Right lobe of liver (tissue), 6 donors: Measurements from ENCODE around the gene TK1. TPM values are rescaled to one million over a fixed set of nuclear protein-coding genes. Genes with fewer than 3 reads are reported as not detected.
"Not testable (repeated sequence)": the region's sequence is repeated elsewhere in the genome, so short reads cannot be mapped to it uniquely, and the experiment has no call there.

Experiments
- ATAC-seq, 4 donors: fragments of 200-7000 bp; cut with Tn5 transposase; one replicate each; pipeline ENCODE4 v1.9.1; 2020; ENCODE audit warnings: mild to moderate bottlenecking in 4 of 4, moderate library complexity in 4 of 4
- DNase-seq, 3 donors: peaks; one replicate each; pipeline ENCODE4 v3.0.0-alpha.2; 2020
- H3K27ac ChIP-seq, 3 donors: fragments of 200-600 bp; one replicate each; pipeline ENCODE4 v1.8.0; 2022
- H3K27me3 ChIP-seq, 2 donors: fragments of 200-600 bp; one replicate each; pipeline ENCODE4 v1.8.0; 2022
- H3K36me3 ChIP-seq, 4 donors: fragments of 200-600 bp; sonication (generic) in 1 of 4; one replicate each; pipeline versions ENCODE4 v1.5.1 to v1.8.0; 2017 to 2022; ENCODE audit warnings: control low read depth in 1 of 4
- H3K4me1 ChIP-seq, 4 donors: fragments of 200-600 bp; sonication (generic) in 1 of 4; one replicate each; pipeline versions ENCODE4 v1.5.1 to v1.8.0; 2017 to 2022; ENCODE audit warnings: control low read depth in 1 of 4
- H3K4me3 ChIP-seq, 3 donors: fragments of 200-600 bp; one replicate each; pipeline ENCODE4 v1.8.0; 2022
- H3K9me3 ChIP-seq, 4 donors: fragments of 200-600 bp; sonication (generic) in 1 of 4; one replicate each; pipeline versions ENCODE4 v1.5.1 to v1.8.0; 2017 to 2022; ENCODE audit warnings: control low read depth in 1 of 4
- POLR2A ChIP-seq: fragments of 450-650 bp; IDR thresholded peaks from one replicate; pipeline ENCODE4 v1.6.1; 2017; ENCODE audit warnings: antibody characterized with exemption, mild to moderate bottlenecking
- WGBS: methylation state at CpG from one replicate; pipeline ENCODE4 v1.1.6; 2018; ENCODE audit warnings: low coverage, low lambda C conversion rate; ENCODE audit not compliant: insufficient coverage; ENCODE audit errors: missing lambda C conversion rate; 5-methylcytosine and 5-hydroxymethylcytosine counted together
- intact Hi-C, 2 donors: fragments of 100-400 bp; cut with DNase I; formaldehyde crosslinking; loops; one replicate each; pipeline versions ENCODE4 v1.11.2 to v1.14.1; 2022
- long read RNA-seq: library from polyadenylated mRNA; unstranded; transcript quantifications from one replicate; pipeline ENCODE4 v2.0.0, GENCODE V29; 2019
- total RNA-seq, 6 experiments: library from RNA; depleted of rRNA in 2 of 6; stranded (reverse); fragments of >200 nt in 2 of 6; fragmentation: NEBNext Ultra II Directional in 3 of 6; extraction: Animal tissue kit (Norgen Biotek cat#: 25700) in 3 of 6; gene quantifications; one replicate each; pipeline versions ENCODE4 v1.1.0 to v1.2.4, GENCODE V29; 2016 to 2023
- TF ChIP-seq, protein P1 (sequence below), 4 donors: fragments of 200-600 bp in 3 of 4; fragments of 450-650 bp in 1 of 4; IDR thresholded peaks; one replicate each; pipeline versions ENCODE4 v1.5.1 to v1.8.0; 2016 to 2022; ENCODE audit warnings: antibody characterized with exemption in 4 of 4, mild to moderate bottlenecking in 2 of 4
- donor health status: DM: no; HTN: yes; CAD: no.
- donor health status: DM: no; HTN: no; CAD: no.
- donor health status: DM: no; HTN: no; CAD: no.
- donor health status: DM: no; HTN: yes; CAD: no.
- donor health status: DM: no; HTN: yes; CAD: no.

TK1 gene, protein sequence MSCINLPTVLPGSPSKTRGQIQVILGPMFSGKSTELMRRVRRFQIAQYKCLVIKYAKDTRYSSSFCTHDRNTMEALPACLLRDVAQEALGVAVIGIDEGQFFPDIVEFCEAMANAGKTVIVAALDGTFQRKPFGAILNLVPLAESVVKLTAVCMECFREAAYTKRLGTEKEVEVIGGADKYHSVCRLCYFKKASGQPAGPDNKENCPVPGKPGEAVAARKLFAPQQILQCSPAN
- 1 to 10 TPM; 2.1 to 8.3 (median 4.7) TPM for total RNA-seq
- long read RNA-seq, result 0 reads

DNA sequence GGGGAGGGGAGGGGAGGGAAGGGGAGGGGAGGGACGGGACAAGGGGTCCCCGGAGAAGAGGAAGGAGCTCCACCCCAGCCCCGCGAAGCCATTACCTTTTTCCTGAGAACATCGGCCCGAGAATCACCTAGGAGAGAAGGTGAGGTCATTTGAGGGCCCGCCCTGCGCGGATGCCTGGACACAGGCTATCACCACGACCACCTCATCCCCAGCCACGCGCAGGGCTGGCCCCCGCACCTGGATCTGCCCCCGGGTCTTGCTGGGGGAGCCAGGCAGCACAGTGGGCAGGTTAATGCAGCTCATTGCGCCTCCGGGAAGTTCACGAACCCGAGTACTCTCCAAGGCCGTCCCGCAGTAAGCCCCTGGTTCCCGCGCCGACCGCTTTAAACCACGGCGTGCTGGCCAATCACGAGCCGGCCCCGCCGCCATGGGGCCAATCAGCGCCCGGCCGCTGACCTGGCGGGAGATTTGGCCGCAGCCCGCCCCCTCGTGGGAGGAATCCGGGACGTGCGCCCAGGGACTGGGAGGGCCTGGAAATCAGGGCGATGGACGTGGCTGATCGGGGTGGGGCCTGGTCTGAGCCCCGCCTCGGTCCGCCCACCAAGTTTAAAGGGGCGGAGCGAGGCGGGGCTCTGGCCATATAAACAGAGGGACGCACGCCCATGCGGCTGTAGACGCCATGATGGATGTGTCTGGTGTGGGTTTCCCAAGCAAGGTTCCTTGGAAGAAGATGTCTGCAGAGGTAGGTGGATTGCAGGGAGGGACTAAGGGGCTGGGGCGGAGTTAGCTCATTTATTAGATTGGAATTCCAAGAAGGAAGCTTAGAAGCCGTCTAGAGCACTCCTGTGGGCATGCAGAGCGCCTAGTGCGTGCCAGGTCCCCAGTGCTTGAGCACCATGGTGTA lies at the start of gene TK1, which contains the start of gene AFMID:
TSS of gene TK1 (minus strand) at position 361 of the 904 bp plus-strand sequence. CDS start at position 303, 58 bp downstream.
TSS of gene AFMID (plus strand) at position 671 of the 904 bp plus-strand sequence. CDS start at position 680, 9 bp downstream.
- intact Hi-C loops, result no loop called here
- peaks cover 0 to 56% (median 22%) of the 10 kb centered on the region in 4 donors for H3K4me1 ChIP-seq

DNA sequence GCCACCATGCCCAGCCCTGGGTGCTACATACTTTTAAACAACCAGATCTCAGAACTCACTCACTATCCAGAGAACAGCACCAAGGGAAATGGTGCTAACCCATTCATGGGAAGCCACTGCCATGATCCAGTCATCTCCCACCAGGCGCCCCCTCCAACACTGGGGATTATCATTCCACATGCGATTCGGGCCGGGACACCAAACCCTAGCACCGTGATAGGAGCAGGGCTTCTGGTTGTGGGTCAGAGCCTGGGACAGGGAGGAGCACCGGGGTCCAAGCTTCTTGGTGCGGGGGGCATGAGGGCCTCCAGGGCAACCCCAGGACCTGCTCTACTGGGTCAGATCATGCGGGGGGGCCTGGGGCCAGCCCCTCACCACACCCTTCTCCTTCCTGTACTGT lies 49.0 kb upstream of the TK1 start:
- DNase-seq, result no peak
- 68% methylated on average over 5 of the region's 8 CpGs for WGBS
- ATAC-seq, result no peak
- Histone ChIP-seq H3K27ac (no peak overlapping the region), H3K4me1 (no peaks in the 10 kb centered on the region), H3K27me3 (peaks cover 0 to 6% of the 10 kb centered on the region in 2 donors), H3K36me3 (no peaks in the 10 kb centered on the region), H3K9me3 (no peaks in the 10 kb centered on the region), H3K4me3 (no peak overlapping the region)
- intact Hi-C loops, result no loop called here
- no peak for TF ChIP-seq POLR2A
- TF ChIP-seq, protein P1, sequence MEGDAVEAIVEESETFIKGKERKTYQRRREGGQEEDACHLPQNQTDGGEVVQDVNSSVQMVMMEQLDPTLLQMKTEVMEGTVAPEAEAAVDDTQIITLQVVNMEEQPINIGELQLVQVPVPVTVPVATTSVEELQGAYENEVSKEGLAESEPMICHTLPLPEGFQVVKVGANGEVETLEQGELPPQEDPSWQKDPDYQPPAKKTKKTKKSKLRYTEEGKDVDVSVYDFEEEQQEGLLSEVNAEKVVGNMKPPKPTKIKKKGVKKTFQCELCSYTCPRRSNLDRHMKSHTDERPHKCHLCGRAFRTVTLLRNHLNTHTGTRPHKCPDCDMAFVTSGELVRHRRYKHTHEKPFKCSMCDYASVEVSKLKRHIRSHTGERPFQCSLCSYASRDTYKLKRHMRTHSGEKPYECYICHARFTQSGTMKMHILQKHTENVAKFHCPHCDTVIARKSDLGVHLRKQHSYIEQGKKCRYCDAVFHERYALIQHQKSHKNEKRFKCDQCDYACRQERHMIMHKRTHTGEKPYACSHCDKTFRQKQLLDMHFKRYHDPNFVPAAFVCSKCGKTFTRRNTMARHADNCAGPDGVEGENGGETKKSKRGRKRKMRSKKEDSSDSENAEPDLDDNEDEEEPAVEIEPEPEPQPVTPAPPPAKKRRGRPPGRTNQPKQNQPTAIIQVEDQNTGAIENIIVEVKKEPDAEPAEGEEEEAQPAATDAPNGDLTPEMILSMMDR (IDR thresholded peaks at IDR 0.05), result no peak

More for the DNA sequence above, at the start of gene TK1, which contains the start of gene AFMID:
- WGBS, result 4% methylated on average over 15 of the region's 57 CpGs
- Histone ChIP-seq H3K36me3 (peaks cover 0 to 13% (median 6%) of the 10 kb centered on the region in 4 donors), H3K27me3 (no peaks in the 10 kb centered on the region), H3K27ac (peak within 1 kb of the TSS; percentile 12 to 71 (median 22)), H3K4me3 (peak within 1 kb of the TSS; percentile 71 to 98 (median 72)), H3K9me3 (no peaks in the 10 kb centered on the region)
- ATAC-seq (peak; percentile 83 to 93 (median 86)), DNase-seq (peak; percentile 98 to 99 (median 99))
- peak; percentile 85 for TF ChIP-seq POLR2A
- TF ChIP-seq, protein P1 (IDR thresholded peaks at IDR 0.05), result peak; percentile 81 to 90 (median 87)

DNA sequence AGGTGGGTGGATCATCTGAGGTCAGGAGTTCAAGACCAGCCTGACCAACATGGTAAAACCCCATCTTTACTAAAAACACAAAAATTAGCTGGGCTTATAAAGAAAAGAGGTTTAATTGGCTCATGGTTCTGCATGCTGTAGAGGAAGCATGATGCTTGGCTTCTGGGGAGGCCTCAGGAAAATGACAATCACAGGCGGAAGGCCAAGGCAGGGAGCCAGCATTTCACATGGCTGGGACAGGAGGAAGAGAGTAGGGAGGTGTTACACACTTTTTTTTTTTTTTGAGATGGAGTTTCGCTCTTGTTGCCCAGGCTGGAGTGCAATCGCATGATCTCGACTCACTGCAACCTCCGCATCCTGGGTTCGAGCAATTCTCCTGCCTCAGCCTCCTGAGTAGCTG lies 48.2 kb upstream of the TK1 start:
- peak in 3 of 4 donors; percentile 46 to 71 (median 63) for ATAC-seq

DNA sequence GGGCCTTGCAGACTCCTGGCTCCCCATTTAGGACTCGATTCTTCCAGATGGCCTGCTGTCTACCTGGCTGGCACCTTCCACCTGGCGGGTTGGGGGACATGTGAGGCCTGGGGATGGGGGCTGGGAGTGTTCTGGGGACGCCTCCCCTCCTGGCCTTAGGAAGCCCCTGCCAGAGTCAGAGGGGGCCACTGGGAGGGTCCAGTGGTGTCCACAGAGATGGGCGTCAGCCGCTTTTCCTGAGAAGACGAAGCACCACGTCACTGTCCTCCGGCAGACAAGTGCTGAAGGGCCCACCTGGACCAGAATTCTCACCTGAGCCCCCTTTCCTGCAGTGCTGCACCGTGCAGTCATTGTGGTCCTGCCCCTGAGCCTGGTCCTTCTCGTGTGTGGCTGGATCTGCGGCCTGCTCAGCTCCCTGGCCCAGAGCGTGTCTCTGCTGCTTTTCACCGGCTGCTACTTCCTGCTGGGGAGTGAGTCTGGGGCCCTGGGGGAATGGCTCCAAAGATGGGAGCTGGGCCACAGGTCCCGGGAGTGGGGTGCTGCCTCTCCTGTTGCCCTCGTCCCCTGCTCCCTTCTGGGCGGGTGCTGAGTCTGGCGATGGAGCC lies 47.5 kb upstream of the TK1 start:
- ATAC-seq (no peak), DNase-seq (no peak)
- TF ChIP-seq, protein P1 (IDR thresholded peaks at IDR 0.05), result no peak
- no peak for TF ChIP-seq POLR2A
- Histone ChIP-seq H3K36me3 (no peaks in the 10 kb centered on the region), H3K4me3 (no peak overlapping the region), H3K27me3 (peaks cover 0 to 11% of the 10 kb centered on the region in 2 donors), H3K4me1 (no peaks in the 10 kb centered on the region), H3K27ac (no peak overlapping the region), H3K9me3 (no peaks in the 10 kb centered on the region)
- intact Hi-C loops, result no loop called here
- 69% methylated on average over 5 of the region's 17 CpGs for WGBS

More for the DNA sequence above, 48.2 kb upstream of the TK1 start:
- DNase-seq, result peak in 1 of 3 donors; percentile 66
- intact Hi-C loops, H3K36me3 ChIP-seq, H3K27ac ChIP-seq, H3K9me3 ChIP-seq, H3K4me1 ChIP-seq, H3K4me3 ChIP-seq: not testable (repeated sequence)
- WGBS, result 72% methylated on average over 6 of the region's 6 CpGs
- peaks cover 0 to 11% of the 10 kb centered on the region in 2 donors for H3K27me3 ChIP-seq
